GM20000 (cell line): ENCODE results near the gene RPLP2.

Experiments
- DNase-seq: peaks from one replicate; pipeline ENCODE4 v3.0.0; 2012; ENCODE audit warnings: low spot score
- TF ChIP-seq, protein P1 (sequence below): IDR thresholded peaks from 2 replicates; pipeline ENCODE4 v1.5.1; 2012; ENCODE audit warnings: mild to moderate bottlenecking, control low read depth; ENCODE audit errors: extremely low read depth, missing control alignments

Gene RPLP2

DNA sequence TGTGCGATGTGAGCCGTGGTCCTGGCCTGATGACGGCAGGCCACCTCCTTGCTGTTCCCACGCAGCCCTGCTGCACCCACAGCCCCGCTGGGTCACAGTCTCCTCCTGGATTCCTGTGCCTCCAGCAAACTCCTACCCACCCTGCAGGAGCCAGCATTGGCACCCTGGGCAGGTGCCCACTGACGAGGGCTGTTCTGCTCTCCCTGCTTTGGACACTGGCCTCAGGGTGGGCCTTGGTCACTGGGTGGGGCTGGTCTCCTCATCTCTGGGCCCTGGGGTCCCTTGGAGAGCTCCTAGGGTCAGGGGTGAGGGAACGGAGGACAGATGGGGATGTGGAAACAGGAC is 45.5 kb downstream of the RPLP2 start:
- DNase-seq: no peak
- TF ChIP-seq, protein P1, sequence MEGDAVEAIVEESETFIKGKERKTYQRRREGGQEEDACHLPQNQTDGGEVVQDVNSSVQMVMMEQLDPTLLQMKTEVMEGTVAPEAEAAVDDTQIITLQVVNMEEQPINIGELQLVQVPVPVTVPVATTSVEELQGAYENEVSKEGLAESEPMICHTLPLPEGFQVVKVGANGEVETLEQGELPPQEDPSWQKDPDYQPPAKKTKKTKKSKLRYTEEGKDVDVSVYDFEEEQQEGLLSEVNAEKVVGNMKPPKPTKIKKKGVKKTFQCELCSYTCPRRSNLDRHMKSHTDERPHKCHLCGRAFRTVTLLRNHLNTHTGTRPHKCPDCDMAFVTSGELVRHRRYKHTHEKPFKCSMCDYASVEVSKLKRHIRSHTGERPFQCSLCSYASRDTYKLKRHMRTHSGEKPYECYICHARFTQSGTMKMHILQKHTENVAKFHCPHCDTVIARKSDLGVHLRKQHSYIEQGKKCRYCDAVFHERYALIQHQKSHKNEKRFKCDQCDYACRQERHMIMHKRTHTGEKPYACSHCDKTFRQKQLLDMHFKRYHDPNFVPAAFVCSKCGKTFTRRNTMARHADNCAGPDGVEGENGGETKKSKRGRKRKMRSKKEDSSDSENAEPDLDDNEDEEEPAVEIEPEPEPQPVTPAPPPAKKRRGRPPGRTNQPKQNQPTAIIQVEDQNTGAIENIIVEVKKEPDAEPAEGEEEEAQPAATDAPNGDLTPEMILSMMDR: no peak

DNA sequence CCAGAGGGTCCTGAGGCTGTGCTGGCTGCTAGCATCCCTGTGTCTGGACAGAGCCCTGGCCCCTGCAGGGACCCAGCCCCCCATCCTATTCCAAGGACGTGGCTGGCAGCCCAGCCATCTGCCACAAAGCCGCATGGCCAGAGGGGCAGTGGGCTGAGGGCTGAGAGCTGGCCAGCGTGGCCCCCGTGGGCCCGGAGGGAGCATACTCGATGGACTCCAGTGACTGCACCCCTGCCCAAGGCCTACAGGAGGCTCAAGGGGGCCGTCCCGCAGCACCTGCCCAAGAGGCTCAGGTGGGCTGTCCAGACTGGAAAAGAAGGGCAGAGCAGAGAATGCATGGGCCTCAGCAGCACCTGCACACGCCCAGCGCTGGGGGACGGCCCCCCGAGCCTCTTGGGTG is 46.0 kb downstream of the RPLP2 start:
- DNase-seq: no peak
- TF ChIP-seq, protein P1: no peak

DNA sequence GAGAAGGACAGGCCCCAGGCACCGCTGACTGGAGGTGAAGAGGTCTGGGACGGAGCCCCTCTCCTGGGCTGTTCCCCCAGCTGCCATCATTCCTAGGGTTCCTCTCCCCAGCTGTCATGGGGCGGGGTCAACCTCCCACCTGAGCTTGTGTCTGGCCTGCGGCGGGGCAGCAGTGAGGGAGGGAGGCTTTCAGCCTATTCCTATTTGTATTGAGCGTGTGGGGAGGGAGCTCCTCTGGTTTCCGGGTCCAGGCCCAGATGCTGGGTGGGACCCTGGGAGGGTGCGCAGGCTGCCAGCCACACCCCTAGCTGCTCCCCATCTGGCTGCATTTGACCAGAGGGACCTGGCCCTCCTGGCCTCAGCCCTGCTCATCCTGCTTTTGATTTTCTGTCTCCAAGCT is 46.6 kb downstream of the RPLP2 start:
- DNase-seq: no peak
- TF ChIP-seq, protein P1: no peak

DNA sequence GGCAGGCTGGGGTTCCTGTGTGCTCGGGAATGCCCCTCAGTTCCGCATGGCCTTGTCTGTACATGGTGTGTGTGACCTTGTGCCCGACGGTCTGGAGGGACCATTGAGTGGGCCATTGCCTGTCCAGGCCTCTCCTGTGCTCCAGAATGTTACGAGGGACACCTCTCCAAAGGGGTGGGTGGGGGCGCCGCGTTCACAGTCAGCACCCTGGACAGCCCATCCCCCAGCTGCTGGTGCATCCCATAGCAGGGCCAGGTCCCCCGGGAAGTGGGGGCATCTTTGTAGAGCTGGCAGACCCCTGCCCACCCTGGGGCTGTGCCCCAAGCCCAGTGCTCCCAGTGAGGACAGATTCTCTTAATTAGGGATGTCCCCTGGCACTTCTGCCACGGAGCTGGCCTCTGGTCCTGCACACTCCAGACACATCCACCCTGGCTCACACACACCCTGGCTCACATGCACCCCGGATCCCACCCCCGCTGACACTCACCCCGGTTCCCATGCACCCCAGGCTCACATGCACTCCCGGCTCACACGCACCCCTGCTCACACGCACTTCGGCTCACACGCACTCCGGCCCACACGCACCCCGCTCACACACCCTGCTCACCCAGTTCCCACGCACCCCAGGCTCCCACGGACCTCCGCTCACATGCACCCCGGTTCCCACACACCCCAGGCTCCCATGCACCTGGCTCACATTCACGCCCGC is 48.4 kb downstream of the RPLP2 start:
- no peak for DNase-seq
- TF ChIP-seq, protein P1: no peak

DNA sequence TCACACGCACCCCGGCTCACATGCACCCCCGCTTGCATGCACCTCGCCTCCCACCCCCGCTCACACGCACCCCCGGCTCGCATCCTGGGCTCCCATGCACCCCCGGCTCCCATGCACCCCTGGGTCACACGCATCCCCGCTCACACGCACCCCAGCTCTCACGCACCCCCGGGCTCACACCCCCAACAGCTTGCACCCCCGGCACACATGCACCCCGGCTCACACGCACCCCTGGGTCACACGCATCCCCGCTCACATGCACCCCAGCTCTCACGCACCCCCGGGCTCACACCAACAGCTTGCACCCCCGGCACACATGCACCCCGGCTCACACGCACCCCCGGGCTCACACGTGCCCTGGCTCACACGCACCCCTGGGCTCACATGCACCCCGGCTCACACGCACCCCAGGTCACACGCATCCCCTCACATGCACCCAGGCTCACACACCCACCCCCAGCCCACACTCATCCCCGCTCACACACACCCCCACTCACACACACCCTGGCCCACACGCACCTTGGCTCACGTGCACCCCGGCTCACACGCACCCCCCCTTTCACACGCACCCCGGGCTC is 49.1 kb downstream of the RPLP2 start:
- DNase-seq: no peak
- TF ChIP-seq, protein P1: no peak

DNA sequence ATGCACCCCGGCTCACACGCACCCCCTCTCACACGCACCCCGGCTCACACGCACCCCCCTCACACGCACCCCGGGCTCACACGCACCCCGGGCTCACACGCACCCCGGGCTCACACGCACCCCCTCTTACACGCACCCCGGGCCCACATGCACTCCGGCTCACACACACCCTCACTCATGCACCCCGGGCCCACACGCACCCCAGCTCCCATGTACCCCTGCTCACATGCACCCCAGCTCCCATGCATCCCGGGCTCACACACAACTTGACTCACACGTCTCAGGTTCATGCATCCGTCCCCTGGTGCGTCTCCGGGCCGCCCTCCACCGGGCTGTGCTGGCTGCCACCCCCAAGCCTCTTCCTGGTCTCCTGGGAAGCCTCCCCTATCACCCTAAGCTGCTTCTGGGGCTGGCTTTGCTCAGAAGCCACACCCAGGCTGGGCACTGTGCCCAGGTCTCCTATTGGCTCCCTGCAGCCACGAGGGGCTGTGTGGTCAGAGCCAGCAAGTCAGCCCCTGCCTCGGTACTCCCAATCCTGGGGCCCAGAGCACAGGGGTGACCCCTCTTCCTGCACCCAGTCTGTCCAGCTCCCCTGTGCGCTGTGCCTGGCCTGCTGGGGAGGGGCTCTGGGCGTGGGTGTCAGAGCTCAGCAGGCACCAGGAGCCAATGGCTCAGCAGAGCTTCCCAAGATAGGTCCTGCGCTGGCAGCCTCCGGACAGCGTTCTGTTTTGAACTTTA is 49.8 kb downstream of the RPLP2 start:
- DNase-seq: no peak

More for the DNA sequence above, 49.8 kb downstream of the RPLP2 start:
- TF ChIP-seq, protein P1: no peak
